HG02588 (cell line): Measurements from ENCODE around the gene TEX14.
"Not testable (repeated sequence)": the region's sequence is repeated elsewhere in the genome, so short reads cannot be mapped to it uniquely, and the experiment has no call there.

Source experiments
- ATAC-seq: cut with Tn5 transposase; IDR thresholded peaks from one replicate; pipeline ENCODE4 v1.9.1; 2021; ENCODE audit warnings: mild to moderate bottlenecking, moderate library complexity; ENCODE audit not compliant: unreplicated experiment

Gene TEX14

GRCh38 chr17:58614859-58615459 is 76.9 kb downstream of the TEX14 start:
- no peak for ATAC-seq

GRCh38 chr17:58611331-58611730 is 80.5 kb downstream of the TEX14 start:
- ATAC-seq: no peak

- ATAC-seq: no peak
Observed at GRCh38 chr17:58606934-58607333, 84.9 kb downstream of the TEX14 start.

- ATAC-seq: no peak
Observed at GRCh38 chr17:58605986-58606385, 85.9 kb downstream of the TEX14 start.

- ATAC-seq: no peak
Observed at GRCh38 chr17:58605470-58605869, 86.4 kb downstream of the TEX14 start.

GRCh38 chr17:58601976-58602375 is 89.9 kb downstream of the TEX14 start:
- no peak for ATAC-seq

- no peak for ATAC-seq
Observed at GRCh38 chr17:58597371-58597770, 94.5 kb downstream of the TEX14 start.

- no peak for ATAC-seq
Observed at GRCh38 chr17:58595194-58595792, 96.6 kb downstream of the TEX14 start.

GRCh38 chr17:58593123-58593522 is 98.7 kb downstream of the TEX14 start:
- no peak for ATAC-seq

GRCh38 chr17:58591455-58591854 is 100.4 kb downstream of the TEX14 start:
- ATAC-seq: no peak

- no peak for ATAC-seq
Observed at GRCh38 chr17:58590377-58590776, 101.5 kb downstream of the TEX14 start.

GRCh38 chr17:58587713-58588117 is 104.1 kb downstream of the TEX14 start:
- no peak for ATAC-seq

GRCh38 chr17:58586009-58586644 is 105.7 kb downstream of the TEX14 start:
- no peak for ATAC-seq

GRCh38 chr17:58585554-58585953 is 106.3 kb downstream of the TEX14 start:
- no peak for ATAC-seq

- ATAC-seq: no peak
Observed at GRCh38 chr17:58583486-58583885, 108.4 kb downstream of the TEX14 start.

- ATAC-seq: not testable (repeated sequence)
Observed at GRCh38 chr17:58582718-58583117, 109.1 kb downstream of the TEX14 start.

GRCh38 chr17:58580671-58581070 is 111.2 kb downstream of the TEX14 start:
- ATAC-seq: no peak

GRCh38 chr17:58577696-58578095 is 114.1 kb downstream of the TEX14 start:
- ATAC-seq: no peak

- ATAC-seq: no peak
Observed at GRCh38 chr17:58576679-58577367, 115.0 kb downstream of the TEX14 start.

GRCh38 chr17:58575511-58575910 is 116.3 kb downstream of the TEX14 start:
- no peak for ATAC-seq

- no peak for ATAC-seq
Observed at GRCh38 chr17:58574025-58574424, 117.8 kb downstream of the TEX14 start.

- ATAC-seq: no peak
Observed at GRCh38 chr17:58572846-58573245, 119.0 kb downstream of the TEX14 start.
